Sigmoid colon (tissue), 7 donors: ENCODE results near the gene SAMD4A. TPM values are rescaled to one million over a fixed set of nuclear protein-coding genes. Genes with fewer than 3 reads are reported as not detected.

Experiments
- DNase-seq: peaks from one replicate; pipeline ENCODE4 v3.0.0-alpha.2; 2019
- H3K27ac ChIP-seq, 4 donors: fragments of 200-600 bp; sonication (generic); one replicate each; pipeline ENCODE4 v1.5.1; 2016 to 2019; ENCODE audit warnings: mild to moderate bottlenecking in 1 of 4
- H3K27me3 ChIP-seq, 3 donors: fragments of 200-600 bp; sonication (generic); one replicate each; pipeline ENCODE4 v1.5.1; 2019; ENCODE audit warnings: mild to moderate bottlenecking in 1 of 3
- H3K36me3 ChIP-seq, 4 donors: fragments of 200-600 bp; sonication (generic); one replicate each; pipeline ENCODE4 v1.5.1; 2016 to 2019
- H3K4me1 ChIP-seq, 4 donors: fragments of 200-600 bp; sonication (generic); one replicate each; pipeline ENCODE4 v1.5.1; 2017 to 2019
- H3K4me3 ChIP-seq, 4 donors: fragments of 200-600 bp; sonication (generic); one replicate each; pipeline ENCODE4 v1.5.1; 2017 to 2019; ENCODE audit warnings: mild to moderate bottlenecking in 2 of 4, moderate library complexity in 1 of 4
- H3K9me3 ChIP-seq, 4 donors: fragments of 200-600 bp in 3 of 4; sonication (generic) in 3 of 4; one replicate each; pipeline versions ENCODE4 v1.5.1 to v1.6.1; 2013 to 2019
- CTCF ChIP-seq, 4 experiments: fragments of 450-650 bp in 3 of 4; fragments of 200-600 bp in 1 of 4; IDR thresholded peaks; one replicate each; pipeline ENCODE4 v1.5.1; 2016 to 2019; ENCODE audit warnings: antibody characterized with exemption in 4 of 4, mild to moderate bottlenecking in 3 of 4, moderate library complexity in 2 of 4
- EP300 ChIP-seq, 4 donors: sonication (generic); formaldehyde crosslinking; IDR thresholded peaks; one replicate each; pipeline ENCODE4 v1.6.1; 2017; ENCODE audit warnings: antibody characterized with exemption in 4 of 4
- POLR2A ChIP-seq, 2 donors: fragments of 450-650 bp; IDR thresholded peaks; one replicate each; pipeline ENCODE4 v1.6.1; 2016; ENCODE audit warnings: antibody characterized with exemption in 2 of 2, mild to moderate bottlenecking in 2 of 2, moderate library complexity in 2 of 2
- POLR2AphosphoS5 ChIP-seq, 4 donors: sonication (generic); formaldehyde crosslinking; IDR thresholded peaks; one replicate each; pipeline ENCODE4 v1.6.1; 2017; ENCODE audit warnings: antibody characterized with exemption in 4 of 4
- WGBS, 2 donors: extraction: QIAGEN DNeasy Blood & Tissue Kit; methylation state at CpG; one replicate each; pipeline ENCODE4 v1.1.7; 2013; 5-methylcytosine and 5-hydroxymethylcytosine counted together
- intact Hi-C: fragments of 100-400 bp; cut with DNase I; formaldehyde crosslinking; loops from one replicate; pipeline ENCODE4 v1.15.1; 2023
- polyA plus RNA-seq, 3 donors: library from polyadenylated mRNA; stranded (reverse); fragments of 200-250 nt; gene quantifications; one replicate each; pipeline ENCODE4 v1.2.3, GENCODE V29; 2013
- total RNA-seq, 4 donors: library from RNA; depleted of rRNA; stranded (reverse); fragments of >200 nt; gene quantifications; one replicate each; pipeline ENCODE4 v1.1.0, GENCODE V29; 2016
- donor health status: healthy with polysubstance abuse.
- donor health status: Bipolar disorder and iron deficiency.
- donor health status: healthy.

SAMD4A gene
- total and polyA plus RNA-seq, 7 donors = 4.2 to 135 (median 79.8) TPM

GRCh38 chr14:54766276-54767138 lies 199.6 kb downstream of the SAMD4A start:
- WGBS, 2 donors = 80 to 90% methylated on average over 18 of the region's 18 CpGs
- DNase-seq = peak; percentile 50
- Histone ChIP-seq H3K27ac (peak overlapping the region in 3 of 4 donors; percentile 15 to 90 (median 33)), H3K4me1 (peaks cover 0 to 20% (median 15%) of the 10 kb centered on the region in 4 donors), H3K4me3 (no peak overlapping the region), H3K9me3 (no peaks in the 10 kb centered on the region), H3K27me3 (no peaks in the 10 kb centered on the region), H3K36me3 (peaks cover 14 to 76% (median 35%) of the 10 kb centered on the region in 4 donors)
- no peak for TF ChIP-seq EP300 (IDR thresholded peaks at IDR 0.05)
- intact Hi-C loops = no loop called here

- 78 to 91% methylated on average over 10 of the region's 10 CpGs for WGBS, 2 donors
- intact Hi-C loops = no loop called here
- no peak for TF ChIP-seq POLR2A (IDR thresholded peaks at IDR 0.05)
- no peak for TF ChIP-seq POLR2AphosphoS5 (IDR thresholded peaks at IDR 0.05)
- TF ChIP-seq CTCF (IDR thresholded peaks at IDR 0.05) = no peak
- TF ChIP-seq EP300 (IDR thresholded peaks at IDR 0.05) = no peak
- Histone ChIP-seq H3K27ac (peak overlapping the region in 2 of 4 donors; percentile 33 to 90), H3K4me3 (no peak overlapping the region), H3K4me1 (peaks cover 0 to 23% (median 16%) of the 10 kb centered on the region in 4 donors), H3K27me3 (no peaks in the 10 kb centered on the region), H3K9me3 (no peaks in the 10 kb centered on the region), H3K36me3 (peaks cover 13 to 70% (median 30%) of the 10 kb centered on the region in 4 donors)
- peak; percentile 52 for DNase-seq
Measured at GRCh38 chr14:54767139-54767431, 200.2 kb downstream of the SAMD4A start.

GRCh38 chr14:54767450-54767849 lies 200.5 kb downstream of the SAMD4A start:
- Histone ChIP-seq H3K4me3 (no peak overlapping the region), H3K27ac (peak overlapping the region in 3 of 4 donors; percentile 17 to 90 (median 33)), H3K4me1 (peaks cover 0 to 27% (median 20%) of the 10 kb centered on the region in 4 donors), H3K9me3 (no peaks in the 10 kb centered on the region), H3K36me3 (peaks cover 13 to 66% (median 30%) of the 10 kb centered on the region in 4 donors), H3K27me3 (no peaks in the 10 kb centered on the region)
- intact Hi-C loops = no loop called here
- DNase-seq = peak; percentile 38
- 95 to 97% methylated on average over 3 of the region's 3 CpGs for WGBS, 2 donors
- TF ChIP-seq EP300 (IDR thresholded peaks at IDR 0.05) = no peak
- TF ChIP-seq CTCF (IDR thresholded peaks at IDR 0.05) = no peak
- no peak for TF ChIP-seq POLR2A (IDR thresholded peaks at IDR 0.05)
- no peak for TF ChIP-seq POLR2AphosphoS5 (IDR thresholded peaks at IDR 0.05)

- 73 to 81% methylated on average over 9 of the region's 9 CpGs for WGBS, 2 donors
Measured at GRCh38 chr14:54768501-54769129, 201.7 kb downstream of the SAMD4A start.

More at GRCh38 chr14:54768501-54769129, 201.7 kb downstream of the SAMD4A start:
- no peak for TF ChIP-seq EP300 (IDR thresholded peaks at IDR 0.05)
- TF ChIP-seq POLR2A (IDR thresholded peaks at IDR 0.05) = no peak
- TF ChIP-seq POLR2AphosphoS5 (IDR thresholded peaks at IDR 0.05) = no peak
- no peak for TF ChIP-seq CTCF (IDR thresholded peaks at IDR 0.05)
- DNase-seq = peak; percentile 54
- Histone ChIP-seq H3K9me3 (no peaks in the 10 kb centered on the region), H3K36me3 (peaks cover 11 to 55% (median 30%) of the 10 kb centered on the region in 4 donors), H3K27me3 (no peaks in the 10 kb centered on the region), H3K4me1 (peaks cover 0 to 37% (median 31%) of the 10 kb centered on the region in 4 donors), H3K4me3 (no peak overlapping the region), H3K27ac (peak overlapping the region in 3 of 4 donors; percentile 84 to 91 (median 90))
- intact Hi-C loops = no loop called here
